Spleen (tissue), 7 donors: ENCODE data around the gene OPCML.

ENCODE experiments used
- CTCF ChIP-seq, 11 experiments: fragments of 200-600 bp in 7 of 11; fragments of 450-650 bp in 4 of 11; sonication (generic) in 4 of 11; IDR thresholded peaks in 8 of 11; conservative IDR thresholded peaks in 3 of 11; 1 replicate in 7 of 11; 2 replicates in 4 of 11; pipeline versions ENCODE4 v1.4.0 to v1.8.0; 2016 to 2021; ENCODE audit warnings: antibody characterized with exemption in 11 of 11, inconsistent platforms in 4 of 11, mild to moderate bottlenecking in 1 of 11
- POLR2A ChIP-seq, 3 donors: fragments of 450-650 bp; IDR thresholded peaks; one replicate each; pipeline ENCODE4 v1.5.1; 2017; ENCODE audit warnings: antibody characterized with exemption in 3 of 3, mild to moderate bottlenecking in 1 of 3
- POLR2AphosphoS5 ChIP-seq, 3 donors: sonication (generic); formaldehyde crosslinking; IDR thresholded peaks; one replicate each; pipeline ENCODE4 v1.5.1; 2017; ENCODE audit warnings: antibody characterized with exemption in 3 of 3
- donor health status: DM: no; HTN: no; CAD: no; lungs with moderate emphysema.
- donor health status: DM: no; HTN: no; CAD: no.
- donor health status: DM: no; HTN: no; CAD: no.

- no peak for TF ChIP-seq CTCF (IDR thresholded peaks at IDR 0.05 in 8 of 11, conservative IDR thresholded peaks at IDR 0.05 in 3 of 11)
- TF ChIP-seq POLR2A (IDR thresholded peaks at IDR 0.05): no peak
- TF ChIP-seq POLR2AphosphoS5 (IDR thresholded peaks at IDR 0.05): no peak
Observed at GRCh38 chr11:133521502-133521901, 10.8 kb downstream of the OPCML start.
